Panc1 (cell line): Measurements from ENCODE around the gene ARRDC5. TPM values are rescaled to one million over a fixed set of nuclear protein-coding genes. Genes with fewer than 3 reads are reported as not detected.
"Not testable (repeated sequence)": the region's sequence is repeated elsewhere in the genome, so short reads cannot be mapped to it uniquely, and the experiment has no call there.

Experiments used
- ATAC-seq: fragments of 200-7000 bp; cut with Tn5 transposase; 2 replicates; pipeline ENCODE4 v1.9.1; 2020; ENCODE audit warnings: mild to moderate bottlenecking, moderate library complexity
- BruUV-seq: library from RNA; stranded (reverse); fragments of 400-500 nt; replicated peaks from 2 replicates; lab custom pipeline; 2021; lab: Mats Ljungman, UMichigan
- CTCF ChIA-PET: fragments of 300-600 bp; sonication (Branson Sonifier 250); formaldehyde crosslinking; loops from one replicate; lab custom pipeline; 2022; ENCODE audit warnings: antibody characterized with exemption; lab: Charles Lee
- POLR2A ChIA-PET: fragments of 300-600 bp; sonication (Branson Sonifier 250); formaldehyde crosslinking; loops from one replicate; lab custom pipeline; 2022; ENCODE audit warnings: antibody characterized with exemption; lab: Charles Lee
- DNase-seq: peaks from one replicate; pipeline ENCODE4 v3.0.0-alpha.2; 2010; ENCODE audit warnings: low read depth, low spot score
- H3K27ac ChIP-seq: 2 replicates; pipeline ENCODE4 v1.5.1; 2011; ENCODE audit warnings: mild to moderate bottlenecking, low read length, inconsistent platforms
- H3K27me3 ChIP-seq: fragments of 200-500 bp; sonication (Bioruptor generic); 2 replicates; pipeline ENCODE4 v1.6.0; 2014; ENCODE audit warnings: low read length, inconsistent platforms; ENCODE audit not compliant: control insufficient read depth, insufficient read depth
- H3K36me3 ChIP-seq: fragments of 200-500 bp; sonication (Bioruptor generic); 2 replicates; pipeline ENCODE4 v1.5.1; 2014; ENCODE audit warnings: inconsistent platforms, mild to moderate bottlenecking, low read length, moderate library complexity; ENCODE audit not compliant: control insufficient read depth, insufficient read depth
- H3K4me1 ChIP-seq: 2 replicates; pipeline ENCODE4 v1.5.1; 2011; ENCODE audit warnings: inconsistent platforms, mild to moderate bottlenecking, low read length, moderate library complexity; ENCODE audit not compliant: control insufficient read depth, insufficient read depth
- H3K4me3 ChIP-seq, 2 experiments: 2 replicates each; pipeline ENCODE4 v1.5.1; 2011 to 2012; ENCODE audit warnings: low read depth in 2 of 2, low read length in 2 of 2, mild to moderate bottlenecking in 2 of 2, inconsistent platforms in 1 of 2, moderate library complexity in 1 of 2
- H3K9me3 ChIP-seq: fragments of 200-500 bp; sonication (Bioruptor generic); 2 replicates; pipeline ENCODE4 v1.5.1; 2014; ENCODE audit warnings: low read depth, mild to moderate bottlenecking, inconsistent platforms, low read length, moderate library complexity; ENCODE audit not compliant: control insufficient read depth, insufficient read depth
- POLR2AphosphoS5 ChIP-seq: IDR thresholded peaks from 2 replicates; pipeline ENCODE4 v1.6.1; 2012; ENCODE audit warnings: mild to moderate bottlenecking, low read depth, low read length, moderate library complexity
- SIN3A ChIP-seq: IDR thresholded peaks from 2 replicates; pipeline ENCODE4 v1.6.1; 2012; ENCODE audit warnings: low read depth, mild to moderate bottlenecking, low read length, moderate library complexity, borderline replicate concordance; ENCODE audit not compliant: insufficient read depth
- TCF7L2 ChIP-seq: IDR thresholded peaks from 2 replicates; pipeline ENCODE4 v1.6.1; 2011; ENCODE audit warnings: mild to moderate bottlenecking, low read depth, low read length, inconsistent platforms
- in situ Hi-C: cut with HindIII; loops from 2 replicates; pipeline ENCODE4 v1.10.0; 2016; ENCODE audit warnings: low sequenced_read_pairs, low pct_unique_long_range_greater_than_20kb
- intact Hi-C: fragments of 100-400 bp; cut with micrococcal nuclease; formaldehyde crosslinking; loops from one replicate; pipeline ENCODE4 v1.10.0; 2022; ENCODE audit not compliant: unreplicated experiment
- total RNA-seq: library from RNA; stranded (reverse); gene quantifications from one replicate; pipeline ENCODE4 v1.2.1, GENCODE V29; 2021; ENCODE audit not compliant: unreplicated experiment
- TF ChIP-seq, protein P1 (sequence below), 2 experiments: IDR thresholded peaks; 2 replicates each; pipeline ENCODE4 v1.6.1; 2011 to 2012; ENCODE audit warnings: low read depth in 2 of 2, control low read depth in 1 of 2, low read length in 1 of 2, mild to moderate bottlenecking in 1 of 2, moderate library complexity in 1 of 2; ENCODE audit not compliant: insufficient read depth in 1 of 2
- TF ChIP-seq, protein P2 (sequence below): fragments of 450-650 bp; IDR thresholded peaks from 2 replicates; pipeline ENCODE4 v1.5.1; 2017; ENCODE audit warnings: mild to moderate bottlenecking

Gene ARRDC5
- total RNA-seq, 1 experiment from 2014 or later: not detected

DNA sequence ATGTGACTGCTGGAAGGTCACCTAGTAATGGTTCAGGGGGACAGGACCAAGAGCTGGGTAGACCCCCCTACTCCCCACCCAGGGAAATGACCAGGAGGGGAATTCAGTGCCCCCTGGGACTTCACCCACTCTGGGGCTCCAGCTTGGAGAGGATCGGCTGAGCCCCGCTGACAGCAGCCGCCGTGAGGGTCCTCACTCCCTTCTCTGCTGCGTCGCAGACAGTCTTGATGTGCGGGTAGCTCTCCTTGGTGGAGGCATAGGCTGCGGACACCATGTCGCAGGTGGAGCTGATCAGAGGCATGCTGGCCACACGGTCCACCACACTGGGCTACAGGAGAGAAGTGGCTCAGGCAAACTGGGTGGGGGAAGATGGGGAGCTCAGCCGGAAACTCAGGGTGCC is 43.0 kb downstream of the ARRDC5 start:
- H3K4me3 ChIP-seq: no peak overlapping the region
- no peaks in the 10 kb centered on the region for H3K27me3 ChIP-seq
- no peaks in the 10 kb centered on the region for H3K4me1 ChIP-seq
- ATAC-seq (no peak), DNase-seq (no peak)
- no peaks in the 10 kb centered on the region for H3K36me3 ChIP-seq
- CTCF ChIA-PET: interaction anchor here (0.6 kb wide), 1 partner anchor 11 kb away, joined by 4 read pairs; no protein-coding TSS in a partner anchor
- BruUV-seq: no TSS peak
- H3K9me3 ChIP-seq: no peaks in the 10 kb centered on the region
- H3K27ac ChIP-seq: no peak overlapping the region
- POLR2A ChIA-PET: no interaction called here
- intact Hi-C loops: no loop called here
- TF ChIP-seq, protein P1, sequence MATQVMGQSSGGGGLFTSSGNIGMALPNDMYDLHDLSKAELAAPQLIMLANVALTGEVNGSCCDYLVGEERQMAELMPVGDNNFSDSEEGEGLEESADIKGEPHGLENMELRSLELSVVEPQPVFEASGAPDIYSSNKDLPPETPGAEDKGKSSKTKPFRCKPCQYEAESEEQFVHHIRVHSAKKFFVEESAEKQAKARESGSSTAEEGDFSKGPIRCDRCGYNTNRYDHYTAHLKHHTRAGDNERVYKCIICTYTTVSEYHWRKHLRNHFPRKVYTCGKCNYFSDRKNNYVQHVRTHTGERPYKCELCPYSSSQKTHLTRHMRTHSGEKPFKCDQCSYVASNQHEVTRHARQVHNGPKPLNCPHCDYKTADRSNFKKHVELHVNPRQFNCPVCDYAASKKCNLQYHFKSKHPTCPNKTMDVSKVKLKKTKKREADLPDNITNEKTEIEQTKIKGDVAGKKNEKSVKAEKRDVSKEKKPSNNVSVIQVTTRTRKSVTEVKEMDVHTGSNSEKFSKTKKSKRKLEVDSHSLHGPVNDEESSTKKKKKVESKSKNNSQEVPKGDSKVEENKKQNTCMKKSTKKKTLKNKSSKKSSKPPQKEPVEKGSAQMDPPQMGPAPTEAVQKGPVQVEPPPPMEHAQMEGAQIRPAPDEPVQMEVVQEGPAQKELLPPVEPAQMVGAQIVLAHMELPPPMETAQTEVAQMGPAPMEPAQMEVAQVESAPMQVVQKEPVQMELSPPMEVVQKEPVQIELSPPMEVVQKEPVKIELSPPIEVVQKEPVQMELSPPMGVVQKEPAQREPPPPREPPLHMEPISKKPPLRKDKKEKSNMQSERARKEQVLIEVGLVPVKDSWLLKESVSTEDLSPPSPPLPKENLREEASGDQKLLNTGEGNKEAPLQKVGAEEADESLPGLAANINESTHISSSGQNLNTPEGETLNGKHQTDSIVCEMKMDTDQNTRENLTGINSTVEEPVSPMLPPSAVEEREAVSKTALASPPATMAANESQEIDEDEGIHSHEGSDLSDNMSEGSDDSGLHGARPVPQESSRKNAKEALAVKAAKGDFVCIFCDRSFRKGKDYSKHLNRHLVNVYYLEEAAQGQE (IDR thresholded peaks at IDR 0.05; ENCODE audit: insufficient read depth in 1 of 2, low read depth in 2 of 2, low read length in 1 of 2): no peak
- no peak for TF ChIP-seq POLR2AphosphoS5
- TF ChIP-seq SIN3A: no peak
- no peak for TF ChIP-seq TCF7L2
- TF ChIP-seq, protein P2, sequence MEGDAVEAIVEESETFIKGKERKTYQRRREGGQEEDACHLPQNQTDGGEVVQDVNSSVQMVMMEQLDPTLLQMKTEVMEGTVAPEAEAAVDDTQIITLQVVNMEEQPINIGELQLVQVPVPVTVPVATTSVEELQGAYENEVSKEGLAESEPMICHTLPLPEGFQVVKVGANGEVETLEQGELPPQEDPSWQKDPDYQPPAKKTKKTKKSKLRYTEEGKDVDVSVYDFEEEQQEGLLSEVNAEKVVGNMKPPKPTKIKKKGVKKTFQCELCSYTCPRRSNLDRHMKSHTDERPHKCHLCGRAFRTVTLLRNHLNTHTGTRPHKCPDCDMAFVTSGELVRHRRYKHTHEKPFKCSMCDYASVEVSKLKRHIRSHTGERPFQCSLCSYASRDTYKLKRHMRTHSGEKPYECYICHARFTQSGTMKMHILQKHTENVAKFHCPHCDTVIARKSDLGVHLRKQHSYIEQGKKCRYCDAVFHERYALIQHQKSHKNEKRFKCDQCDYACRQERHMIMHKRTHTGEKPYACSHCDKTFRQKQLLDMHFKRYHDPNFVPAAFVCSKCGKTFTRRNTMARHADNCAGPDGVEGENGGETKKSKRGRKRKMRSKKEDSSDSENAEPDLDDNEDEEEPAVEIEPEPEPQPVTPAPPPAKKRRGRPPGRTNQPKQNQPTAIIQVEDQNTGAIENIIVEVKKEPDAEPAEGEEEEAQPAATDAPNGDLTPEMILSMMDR: no peak
- in situ Hi-C loops: no loop called here

DNA sequence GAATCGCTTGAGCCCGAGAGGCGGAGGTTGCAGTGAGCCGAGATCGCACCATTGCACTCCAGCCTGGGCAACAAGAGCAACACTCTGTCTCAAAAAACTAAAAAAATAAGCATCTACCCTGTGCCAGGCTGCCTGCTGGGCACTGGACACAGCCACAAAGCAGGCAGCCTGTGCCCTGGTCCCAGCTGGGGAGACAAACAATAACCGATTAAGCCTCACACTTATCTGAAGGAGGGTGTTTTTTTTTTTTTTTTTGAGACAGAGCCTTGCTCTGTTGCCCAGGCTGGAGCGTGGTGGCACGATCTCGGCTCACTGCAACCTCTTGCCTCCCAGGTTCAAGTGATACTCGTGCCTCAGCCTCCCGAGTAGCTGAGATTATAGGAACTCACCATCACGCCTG is 46.2 kb downstream of the ARRDC5 start:
- DNase-seq, BruUV-seq, H3K27ac ChIP-seq, in situ Hi-C loops, intact Hi-C loops, H3K27me3 ChIP-seq, H3K4me1 ChIP-seq, H3K4me3 ChIP-seq, H3K36me3 ChIP-seq, CTCF ChIA-PET, ATAC-seq, H3K9me3 ChIP-seq: not testable (repeated sequence)
- POLR2A ChIA-PET: interaction anchor here (0.7 kb wide), 1 partner anchor 65 kb away, joined by 14 read pairs; the partner anchor contains the start of gene FEM1A

DNA sequence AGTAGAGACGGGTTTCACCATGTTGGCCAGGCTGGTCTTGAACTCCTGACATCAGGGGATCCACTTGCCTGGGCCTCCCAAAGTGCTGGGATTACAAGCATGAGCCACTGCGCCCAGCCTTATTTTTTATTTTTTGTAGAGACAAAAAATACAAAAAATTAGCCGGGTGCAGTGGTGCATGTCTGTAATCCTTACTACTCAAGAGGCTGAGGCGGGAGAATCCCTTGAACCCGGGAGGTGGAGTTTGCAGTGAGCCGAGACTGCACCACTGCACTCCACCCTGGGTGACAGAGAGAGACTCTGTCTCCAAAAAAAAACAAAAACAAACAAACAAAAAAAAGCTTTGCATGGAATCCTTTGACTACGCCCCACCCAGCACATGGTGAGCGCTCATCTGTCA is 49.2 kb downstream of the ARRDC5 start:
- POLR2A ChIA-PET: interaction anchor here (0.7 kb wide), 1 partner anchor 309 kb away, joined by 4 read pairs; no protein-coding TSS in a partner anchor
- H3K4me1 ChIP-seq, H3K4me3 ChIP-seq, H3K36me3 ChIP-seq, DNase-seq, H3K27ac ChIP-seq, CTCF ChIA-PET, in situ Hi-C loops, H3K9me3 ChIP-seq, H3K27me3 ChIP-seq, BruUV-seq, ATAC-seq: not testable (repeated sequence)
- intact Hi-C loops: loop anchor here (5.0 kb wide), 1 partner anchor 41 kb away; no protein-coding TSS in a partner anchor
